ENCODE data around the gene BRD9.

GRCh38 chr5:882253-883183 is 10.1 kb downstream of the BRD9 start:
- TF ChIP-seq POLR2A (IDR thresholded peaks at IDR 0.05) (no peak), CTCF (IDR thresholded peaks at IDR 0.05 in 4 of 5, conservative IDR thresholded peaks at IDR 0.05 in 1 of 5) (no peak)
